Ovary (tissue), 9 donors: ENCODE data around the gene MRPL22. TPM values are rescaled to one million over a fixed set of nuclear protein-coding genes. Genes with fewer than 3 reads are reported as not detected.

ENCODE experiments used
- DNase-seq, 5 donors: peaks; one replicate each; pipeline ENCODE4 v3.0.0-alpha.2; 2019 to 2020
- H3K27ac ChIP-seq, 2 donors: fragments of 200-600 bp; one replicate each; pipeline versions ENCODE4 v1.5.1 to v1.8.0; 2019 to 2022
- H3K27me3 ChIP-seq: fragments of 200-600 bp; one replicate; pipeline ENCODE4 v1.8.0; 2022
- H3K36me3 ChIP-seq: fragments of 200-600 bp; sonication (generic); one replicate; pipeline ENCODE4 v1.5.1; 2019
- H3K4me1 ChIP-seq: one replicate; pipeline ENCODE4 v1.8.1; 2013; ENCODE audit warnings: mild to moderate bottlenecking, moderate library complexity; ENCODE audit not compliant: insufficient read depth
- H3K4me3 ChIP-seq: fragments of 200-600 bp; sonication (generic); one replicate; pipeline ENCODE4 v1.5.1; 2017
- H3K9me3 ChIP-seq, 2 donors: fragments of 200-600 bp in 1 of 2; sonication (generic) in 1 of 2; one replicate each; pipeline versions ENCODE4 v1.5.1 to v1.8.1; 2013 to 2019; ENCODE audit warnings: mild to moderate bottlenecking in 1 of 2, moderate library complexity in 1 of 2
- EP300 ChIP-seq: sonication (generic); formaldehyde crosslinking; IDR thresholded peaks from one replicate; pipeline ENCODE4 v1.6.1; 2017; ENCODE audit warnings: antibody characterized with exemption
- POLR2A ChIP-seq: fragments of 450-650 bp; IDR thresholded peaks from one replicate; pipeline ENCODE4 v1.6.1; 2017; ENCODE audit warnings: antibody characterized with exemption, mild to moderate bottlenecking, moderate library complexity
- WGBS, 3 donors: extraction: QIAGEN DNeasy Blood & Tissue Kit in 1 of 3; methylation state at CpG; one replicate each; pipeline versions ENCODE4 v1.1.5 to v1.1.7; 2013 to 2017; 5-methylcytosine and 5-hydroxymethylcytosine counted together
- intact Hi-C, 4 donors: fragments of 100-400 bp; cut with DNase I; formaldehyde crosslinking; loops; one replicate each; pipeline versions ENCODE4 v1.11.0 to v1.15.1; 2022 to 2023
- polyA plus RNA-seq, 2 donors: library from polyadenylated mRNA; stranded (reverse); fragments of 200-250 nt in 1 of 2; fragments of 350-450 nt in 1 of 2; fragmentation: Illumina TruSeq in 1 of 2; extraction: RNeasy Lipid Tissue Mini Kit (QIAGEN cat#74804) in 1 of 2; gene quantifications; one replicate each; pipeline ENCODE4 v1.2.3, GENCODE V29; 2013 to 2014
- total RNA-seq, 7 donors: library from RNA; depleted of rRNA in 2 of 7; stranded (reverse); fragments of >200 nt in 2 of 7; fragmentation: NEBNext Ultra II Directional in 3 of 7; extraction: Animal tissue kit (Norgen Biotek cat#: 25700) in 3 of 7; gene quantifications; one replicate each; pipeline versions ENCODE4 v1.1.0 to v1.2.4, GENCODE V29; 2016 to 2023
- TF ChIP-seq, protein P1 (sequence below), 3 donors: fragments of 450-650 bp in 2 of 3; fragments of 200-600 bp in 1 of 3; IDR thresholded peaks; one replicate each; pipeline versions ENCODE4 v1.5.1 to v1.8.0; 2016 to 2022; ENCODE audit warnings: antibody characterized with exemption in 3 of 3, mild to moderate bottlenecking in 1 of 3
- donor health status: DM: no; HTN: no; CAD: no; lungs with moderate emphysema.
- donor health status: DM: no; HTN: no; CAD: no.
- donor health status: Bipolar disorder and iron deficiency.
- donor health status: DM: yes; HTN: yes; CAD: no.
- donor health status: DM: no; HTN: no; CAD: no.
- donor health status: DM: yes; HTN: yes; CAD: no.

The MRPL22 gene
- total and polyA plus RNA-seq, 9 donors, result 21.4 to 54.6 (median 38.1) TPM

GRCh38 chr5:154984946-154985516 is 44.2 kb downstream of the MRPL22 start:
- no peak overlapping the region for H3K27ac ChIP-seq
- TF ChIP-seq POLR2A (no peak), EP300 (no peak)
- TF ChIP-seq, protein P1, sequence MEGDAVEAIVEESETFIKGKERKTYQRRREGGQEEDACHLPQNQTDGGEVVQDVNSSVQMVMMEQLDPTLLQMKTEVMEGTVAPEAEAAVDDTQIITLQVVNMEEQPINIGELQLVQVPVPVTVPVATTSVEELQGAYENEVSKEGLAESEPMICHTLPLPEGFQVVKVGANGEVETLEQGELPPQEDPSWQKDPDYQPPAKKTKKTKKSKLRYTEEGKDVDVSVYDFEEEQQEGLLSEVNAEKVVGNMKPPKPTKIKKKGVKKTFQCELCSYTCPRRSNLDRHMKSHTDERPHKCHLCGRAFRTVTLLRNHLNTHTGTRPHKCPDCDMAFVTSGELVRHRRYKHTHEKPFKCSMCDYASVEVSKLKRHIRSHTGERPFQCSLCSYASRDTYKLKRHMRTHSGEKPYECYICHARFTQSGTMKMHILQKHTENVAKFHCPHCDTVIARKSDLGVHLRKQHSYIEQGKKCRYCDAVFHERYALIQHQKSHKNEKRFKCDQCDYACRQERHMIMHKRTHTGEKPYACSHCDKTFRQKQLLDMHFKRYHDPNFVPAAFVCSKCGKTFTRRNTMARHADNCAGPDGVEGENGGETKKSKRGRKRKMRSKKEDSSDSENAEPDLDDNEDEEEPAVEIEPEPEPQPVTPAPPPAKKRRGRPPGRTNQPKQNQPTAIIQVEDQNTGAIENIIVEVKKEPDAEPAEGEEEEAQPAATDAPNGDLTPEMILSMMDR (IDR thresholded peaks at IDR 0.05), result no peak
- H3K27me3 ChIP-seq, result no peaks in the 10 kb centered on the region
- H3K9me3 ChIP-seq, result no peaks in the 10 kb centered on the region
- H3K4me3 ChIP-seq, result no peak overlapping the region
- H3K4me1 ChIP-seq, result no peaks in the 10 kb centered on the region
- DNase-seq, result no peak
- WGBS, 3 donors, result 74 to 78% (median 75%) methylated on average over 8 of the region's 8 CpGs
- H3K36me3 ChIP-seq, result no peaks in the 10 kb centered on the region
- intact Hi-C loops, result no loop called here

- no peaks in the 10 kb centered on the region for H3K9me3 ChIP-seq
- intact Hi-C loops, result no loop called here
- H3K27ac ChIP-seq, result no peak overlapping the region
- TF ChIP-seq EP300, result no peak
- TF ChIP-seq POLR2A, result no peak
- TF ChIP-seq, protein P1 (IDR thresholded peaks at IDR 0.05), result no peak
- no peaks in the 10 kb centered on the region for H3K27me3 ChIP-seq
- WGBS, 3 donors, result 18 to 35% (median 21%) methylated on average over 4 of the region's 4 CpGs
- no peaks in the 10 kb centered on the region for H3K4me1 ChIP-seq
- H3K36me3 ChIP-seq, result no peaks in the 10 kb centered on the region
- no peak for DNase-seq
- H3K4me3 ChIP-seq, result no peak overlapping the region
Measured at GRCh38 chr5:154986151-154986550, 45.3 kb downstream of the MRPL22 start.

DNA sequence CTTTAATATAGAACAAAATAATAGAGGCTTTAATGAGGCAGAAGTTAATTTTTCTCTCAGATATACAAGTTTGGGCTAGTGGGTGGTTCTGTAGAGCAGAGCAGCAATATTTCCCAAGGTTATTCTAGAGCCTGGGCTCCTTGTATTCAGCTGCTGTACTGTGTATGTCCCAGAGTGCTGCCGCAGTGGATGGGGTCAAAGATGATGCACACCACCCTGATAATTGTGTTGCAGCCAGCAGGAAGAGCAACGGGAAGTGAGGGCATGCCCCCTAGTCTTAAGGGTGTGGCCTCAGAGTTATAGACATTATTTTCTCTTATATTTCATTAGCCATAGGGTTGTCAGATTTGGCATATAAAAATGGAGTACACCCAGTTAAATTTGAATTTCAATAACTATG is 48.8 kb downstream of the MRPL22 start:
- Histone ChIP-seq H3K9me3 (no peaks in the 10 kb centered on the region), H3K4me1 (no peaks in the 10 kb centered on the region), H3K36me3 (no peaks in the 10 kb centered on the region), H3K4me3 (no peak overlapping the region), H3K27me3 (no peaks in the 10 kb centered on the region), H3K27ac (no peak overlapping the region)
- WGBS, 3 donors, result 17 to 37% (median 21%) methylated on average over 2 of the region's 2 CpGs
- no peak for TF ChIP-seq POLR2A
- TF ChIP-seq EP300, result no peak
- TF ChIP-seq, protein P1 (IDR thresholded peaks at IDR 0.05), result no peak
- intact Hi-C loops, result no loop called here
- DNase-seq, result no peak

DNA sequence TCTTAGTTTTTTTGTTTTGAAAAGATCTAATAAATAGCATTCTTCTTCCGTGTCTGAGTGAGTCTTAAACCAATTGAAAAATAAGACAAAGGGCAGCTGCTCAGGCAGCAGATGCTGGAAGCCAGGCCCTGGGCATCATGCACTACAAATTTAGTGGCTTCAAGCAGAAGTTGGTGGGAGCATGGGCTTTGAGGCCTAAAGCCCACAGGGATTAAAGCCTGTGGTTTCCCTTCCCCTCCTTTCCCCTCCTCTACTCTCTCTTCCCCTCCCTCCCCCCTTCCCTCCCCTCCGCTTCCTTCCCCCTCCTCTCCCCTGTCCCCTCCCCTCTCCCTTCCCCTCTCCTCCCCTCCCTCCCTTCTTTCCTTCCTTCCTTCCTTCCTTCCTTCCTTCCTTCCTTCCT is 52.6 kb downstream of the MRPL22 start:
- Histone ChIP-seq H3K9me3 (no peaks in the 10 kb centered on the region), H3K36me3 (no peaks in the 10 kb centered on the region), H3K27me3 (no peaks in the 10 kb centered on the region), H3K27ac (no peak overlapping the region), H3K4me1 (no peaks in the 10 kb centered on the region), H3K4me3 (no peak overlapping the region)
- 39 to 56% (median 49%) methylated on average over 2 of the region's 2 CpGs for WGBS, 3 donors
- no peak for DNase-seq
- intact Hi-C loops, result no loop called here
- TF ChIP-seq EP300 (no peak), POLR2A (no peak)
- TF ChIP-seq, protein P1 (IDR thresholded peaks at IDR 0.05), result no peak
